ENCODE data around the gene TOB1.

DNA sequence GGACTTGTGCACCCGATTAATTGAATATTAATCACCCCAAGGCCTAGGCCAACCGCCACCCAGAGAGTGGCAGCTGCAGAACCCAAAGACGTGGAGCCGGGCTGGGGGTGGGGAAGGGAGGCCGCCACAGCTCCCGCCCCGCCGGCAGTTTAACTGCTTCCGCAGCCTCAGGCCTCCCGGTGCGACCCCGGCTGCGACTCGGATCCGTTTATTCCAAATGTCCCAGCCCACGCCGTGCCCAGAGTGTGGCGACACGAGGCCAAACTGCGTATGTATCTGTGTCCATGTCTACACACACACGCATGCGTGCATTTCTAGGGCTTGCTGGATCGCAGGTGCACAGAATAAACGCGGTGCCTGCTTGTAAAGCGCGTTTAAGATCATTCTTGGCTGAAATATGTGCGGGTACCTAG is 802 bp upstream of the TOB1 start:
- TF ChIP-seq YY1 (IDR thresholded peaks at IDR 0.05; ENCODE audit: low read depth) = no peak
- TF ChIP-seq RAD21 (IDR thresholded peaks at IDR 0.05; ENCODE audit: low read depth) = no peak
- no peak for TF ChIP-seq NFIC (IDR thresholded peaks at IDR 0.05)
- 0 out of 2 replicates have a peak, but pooled peaks have one; percentile 27 for TF ChIP-seq TAF1 (IDR thresholded peaks at IDR 0.05; ENCODE audit: low read depth)

Data from Ishikawa (cell line).